HG03571 (cell line): ENCODE measurements around the gene CCDC60.
"Not testable (repeated sequence)": the region's sequence is repeated elsewhere in the genome, so short reads cannot be mapped to it uniquely, and the experiment has no call there.

Experiments used
- ATAC-seq: cut with Tn5 transposase; IDR thresholded peaks from one replicate; pipeline ENCODE4 v1.9.1; 2021; ENCODE audit not compliant: unreplicated experiment

CCDC60 gene

GRCh38 chr12:119338593-119339363 is 4.2 kb downstream of the CCDC60 start:
- no peak for ATAC-seq

GRCh38 chr12:119340578-119340977 is 6.0 kb downstream of the CCDC60 start:
- no peak for ATAC-seq

- no peak for ATAC-seq
Measured at GRCh38 chr12:119341020-119341419, 6.5 kb downstream of the CCDC60 start.

- no peak for ATAC-seq
Measured at GRCh38 chr12:119341988-119342387, 7.5 kb downstream of the CCDC60 start.

GRCh38 chr12:119343130-119343529 is 8.6 kb downstream of the CCDC60 start:
- no peak for ATAC-seq

GRCh38 chr12:119354172-119354571 is 19.6 kb downstream of the CCDC60 start:
- no peak for ATAC-seq

GRCh38 chr12:119360366-119360765 is 25.8 kb downstream of the CCDC60 start:
- not testable (repeated sequence) for ATAC-seq

- no peak for ATAC-seq
Measured at GRCh38 chr12:119363037-119363436, 28.5 kb downstream of the CCDC60 start.

GRCh38 chr12:119363490-119363889 is 29.0 kb downstream of the CCDC60 start:
- ATAC-seq = no peak

GRCh38 chr12:119365451-119365850 is 30.9 kb downstream of the CCDC60 start:
- ATAC-seq = no peak

GRCh38 chr12:119366007-119366406 is 31.5 kb downstream of the CCDC60 start:
- no peak for ATAC-seq

- ATAC-seq = no peak
Measured at GRCh38 chr12:119369161-119369560, 34.6 kb downstream of the CCDC60 start.

- no peak for ATAC-seq
Measured at GRCh38 chr12:119369907-119370546, 35.5 kb downstream of the CCDC60 start.

GRCh38 chr12:119372540-119372939 is 38.0 kb downstream of the CCDC60 start:
- no peak for ATAC-seq

- no peak for ATAC-seq
Measured at GRCh38 chr12:119373001-119373400, 38.5 kb downstream of the CCDC60 start.

- no peak for ATAC-seq
Measured at GRCh38 chr12:119373666-119374065, 39.1 kb downstream of the CCDC60 start.

GRCh38 chr12:119374635-119375034 is 40.1 kb downstream of the CCDC60 start:
- no peak for ATAC-seq

- no peak for ATAC-seq
Measured at GRCh38 chr12:119375075-119375882, 40.8 kb downstream of the CCDC60 start.

GRCh38 chr12:119375883-119376190 is 41.3 kb downstream of the CCDC60 start:
- no peak for ATAC-seq

- no peak for ATAC-seq
Measured at GRCh38 chr12:119378903-119379302, 44.4 kb downstream of the CCDC60 start.

- ATAC-seq = no peak
Measured at GRCh38 chr12:119381471-119382235, 47.1 kb downstream of the CCDC60 start.
